Activated naive CD4-positive, alpha-beta T cell treated with anti-CD3 and anti-CD28 coated beads, Interleukin-2, amount 50 U/mL, for 72 hours (primary cell): Measurements from ENCODE around the gene NT5DC3. TPM values are rescaled to one million over a fixed set of nuclear protein-coding genes. Genes with fewer than 3 reads are reported as not detected.
A peak's percentile ranks its signal among the peaks of the same experiment; 100 is the strongest.

ENCODE experiments used
- ATAC-seq, 2 donors: fragments of 150-1000 bp; cut with Tn5 transposase; 2 replicates each; pipeline ENCODE4 v1.10.0; 2021; ENCODE audit warnings: mild to moderate bottlenecking in 2 of 2, moderate library complexity in 2 of 2
- DNase-seq, 2 donors: peaks; one replicate each; pipeline ENCODE4 v3.0.0; 2021 to 2022; ENCODE audit warnings: low spot score in 2 of 2
- H3K27ac Mint-ChIP-seq, 2 donors: one replicate each; pipeline ENCODE4 v1.8.0; 2022; ENCODE audit warnings: mild to moderate bottlenecking in 2 of 2, mixed read lengths in 2 of 2
- H3K36me3 Mint-ChIP-seq, 2 donors: one replicate each; pipeline ENCODE4 v1.8.0; 2022; ENCODE audit warnings: mixed read lengths in 2 of 2
- H3K9me3 Mint-ChIP-seq, 2 donors: one replicate each; pipeline ENCODE4 v1.8.0; 2022; ENCODE audit warnings: mixed read lengths in 2 of 2
- total RNA-seq, 2 donors: library from RNA; stranded (reverse); gene quantifications; one replicate each; pipeline ENCODE4 v1.2.3, GENCODE V29; 2022

NT5DC3 gene
- total RNA-seq, 2 donors from 2014 or later = 5.4 to 6.7 TPM

GRCh38 chr12:103807561-103808238, 33.3 kb downstream of the NT5DC3 start:
- ATAC-seq (no peak), DNase-seq (no peak)
- Mint-ChIP-seq H3K9me3 (no peaks in the 10 kb centered on the region), H3K27ac (no peak overlapping the region), H3K36me3 (peaks cover 6 to 10% of the 10 kb centered on the region in 2 donors)

DNA sequence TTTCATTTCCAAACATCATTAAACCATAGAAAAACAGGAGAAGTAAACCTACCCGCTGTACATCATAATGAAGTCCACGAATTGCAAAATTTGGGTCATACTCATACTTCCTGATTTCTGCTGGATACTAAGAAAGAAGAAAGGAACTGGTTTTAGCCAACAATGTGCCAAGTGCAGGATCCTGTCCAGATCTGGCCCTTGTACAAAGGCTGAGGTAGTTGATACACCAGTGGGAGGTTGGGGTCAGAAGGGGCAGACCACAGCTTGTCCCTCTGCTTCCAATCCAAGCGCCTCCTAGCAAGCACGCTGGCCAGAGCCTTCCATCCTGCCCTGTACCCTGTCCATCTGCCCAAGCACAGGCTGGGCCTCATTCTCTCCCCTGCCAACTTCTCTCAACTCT, 34.2 kb downstream of the NT5DC3 start:
- H3K36me3 Mint-ChIP-seq = peaks cover 6 to 19% of the 10 kb centered on the region in 2 donors
- ATAC-seq = no peak
- peak overlapping the region in 1 of 2 donors; percentile 7 for H3K27ac Mint-ChIP-seq
- no peak for DNase-seq
- no peaks in the 10 kb centered on the region for H3K9me3 Mint-ChIP-seq

DNA sequence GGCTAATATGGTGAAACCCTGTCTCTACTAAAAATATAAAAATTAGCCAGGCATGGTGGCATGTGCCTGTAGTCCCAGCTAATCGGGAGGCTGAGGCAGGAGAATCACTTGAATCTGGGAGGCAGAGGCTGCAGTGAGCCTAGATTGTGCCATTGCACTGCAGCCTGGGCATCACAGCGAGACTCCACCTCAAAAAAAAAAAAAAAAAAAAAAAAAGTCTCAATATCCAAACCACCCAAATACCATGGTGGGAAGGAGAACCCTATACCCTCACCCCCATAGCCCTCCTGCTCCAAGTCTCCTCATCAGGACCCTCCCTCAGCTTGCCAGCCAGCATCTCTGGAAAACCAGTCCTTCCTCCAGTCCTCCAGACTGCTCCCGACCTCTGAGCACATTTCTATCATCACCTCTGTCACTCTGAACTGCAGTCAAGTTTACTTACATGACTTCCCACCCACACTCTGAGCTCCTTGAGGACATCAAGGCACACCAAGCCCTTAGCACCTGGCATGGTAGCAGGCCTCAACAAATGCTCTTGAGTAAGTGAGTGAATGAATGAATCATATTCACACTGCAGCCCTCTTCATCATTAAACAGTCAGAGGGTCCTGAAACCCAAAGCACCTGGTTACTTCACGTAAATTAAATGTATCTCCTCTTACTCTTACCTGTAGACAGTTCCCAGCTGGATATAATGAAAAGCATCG, 35.2 kb downstream of the NT5DC3 start:
- H3K9me3 Mint-ChIP-seq = no peaks in the 10 kb centered on the region
- H3K27ac Mint-ChIP-seq = no peak overlapping the region
- no peak for ATAC-seq
- DNase-seq = no peak
- peaks cover 6 to 19% of the 10 kb centered on the region in 2 donors for H3K36me3 Mint-ChIP-seq

- Mint-ChIP-seq H3K36me3 (peaks cover 12 to 21% of the 10 kb centered on the region in 2 donors), H3K9me3 (no peaks in the 10 kb centered on the region), H3K27ac (peak overlapping the region in 1 of 2 donors; percentile 7)
- DNase-seq (no peak), ATAC-seq (no peak)
These were observed 37.2 kb downstream of the NT5DC3 start for GRCh38 chr12:103803847-103804246.

- Mint-ChIP-seq H3K9me3 (no peaks in the 10 kb centered on the region), H3K27ac (no peak overlapping the region), H3K36me3 (peaks cover 12 to 21% of the 10 kb centered on the region in 2 donors)
- ATAC-seq (no peak), DNase-seq (no peak)
These were observed 38.5 kb downstream of the NT5DC3 start for GRCh38 chr12:103802586-103802886.

DNA sequence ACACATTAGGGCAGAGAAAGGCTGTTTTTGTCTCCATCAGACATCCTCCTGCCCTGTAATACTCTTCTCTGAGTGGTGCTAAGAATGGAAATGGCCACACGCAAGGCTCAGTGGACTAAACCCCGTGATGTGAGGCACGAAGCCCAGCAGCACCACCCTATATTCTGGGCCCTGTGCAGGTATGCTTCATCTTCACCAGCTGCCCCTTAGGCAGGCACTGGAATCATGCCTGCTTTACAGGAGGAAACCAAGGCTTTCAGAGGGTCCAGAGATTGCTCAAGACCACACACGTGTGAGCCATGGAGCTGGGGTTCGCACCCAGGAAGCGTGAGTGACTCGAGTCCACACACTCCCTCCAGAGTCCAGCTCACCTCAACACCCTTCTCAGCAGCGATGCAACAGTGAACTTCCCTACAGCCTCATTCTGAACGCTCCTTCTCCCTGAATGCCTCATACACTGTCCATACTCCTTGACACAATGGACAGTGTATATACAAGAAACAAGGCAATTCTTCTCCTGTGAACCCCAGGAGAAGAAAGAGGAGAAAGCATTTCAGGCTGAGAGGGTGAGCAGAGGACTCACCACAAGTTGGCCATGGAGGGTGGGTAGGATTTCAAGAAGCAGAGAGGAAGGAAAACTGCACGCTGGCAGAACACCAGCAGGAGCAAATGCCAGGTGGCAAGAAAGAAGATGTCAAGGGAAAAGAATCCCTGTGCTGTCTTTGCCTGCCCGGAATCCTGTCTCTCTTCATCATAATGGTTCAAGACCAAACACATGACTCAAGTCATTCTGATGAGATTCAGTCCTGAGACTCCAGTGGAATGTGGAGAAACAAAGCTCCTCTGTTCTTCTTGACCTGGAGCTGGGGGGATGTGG, 39.1 kb downstream of the NT5DC3 start:
- Mint-ChIP-seq H3K9me3 (no peaks in the 10 kb centered on the region), H3K36me3 (peaks cover 12 to 21% of the 10 kb centered on the region in 2 donors), H3K27ac (peak overlapping the region in 1 of 2 donors; percentile 45)
- ATAC-seq (no peak), DNase-seq (no peak)

GRCh38 chr12:103799857-103800771, 40.9 kb downstream of the NT5DC3 start:
- Mint-ChIP-seq H3K9me3 (no peaks in the 10 kb centered on the region), H3K36me3 (peaks cover 6 to 25% of the 10 kb centered on the region in 2 donors), H3K27ac (peak overlapping the region in 1 of 2 donors; percentile 57)
- no peak for ATAC-seq
- DNase-seq = no peak

DNA sequence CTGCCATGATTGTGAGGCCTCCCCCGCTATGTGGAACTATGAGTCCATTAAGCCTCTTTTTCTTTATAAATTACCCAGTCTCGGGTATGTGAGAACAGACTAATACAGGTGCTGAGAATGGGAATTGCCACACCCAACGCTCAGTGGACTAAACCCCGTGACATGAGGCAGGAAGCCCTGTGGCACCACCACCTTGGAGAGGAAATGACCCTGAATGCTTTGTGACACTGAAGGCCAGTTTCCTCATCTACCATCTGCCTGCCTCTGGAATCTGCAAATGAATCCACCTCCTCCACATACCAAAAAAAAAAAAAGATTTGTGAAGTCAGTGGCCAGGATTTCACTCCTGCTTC, 41.6 kb downstream of the NT5DC3 start:
- DNase-seq = no peak
- no peak for ATAC-seq
- H3K36me3 Mint-ChIP-seq = peaks cover 6 to 25% of the 10 kb centered on the region in 2 donors
- no peak overlapping the region for H3K27ac Mint-ChIP-seq
- no peaks in the 10 kb centered on the region for H3K9me3 Mint-ChIP-seq

GRCh38 chr12:103798586-103798985, 42.4 kb downstream of the NT5DC3 start:
- DNase-seq = no peak
- H3K27ac Mint-ChIP-seq = peak overlapping the region in 1 of 2 donors; percentile 38

DNA sequence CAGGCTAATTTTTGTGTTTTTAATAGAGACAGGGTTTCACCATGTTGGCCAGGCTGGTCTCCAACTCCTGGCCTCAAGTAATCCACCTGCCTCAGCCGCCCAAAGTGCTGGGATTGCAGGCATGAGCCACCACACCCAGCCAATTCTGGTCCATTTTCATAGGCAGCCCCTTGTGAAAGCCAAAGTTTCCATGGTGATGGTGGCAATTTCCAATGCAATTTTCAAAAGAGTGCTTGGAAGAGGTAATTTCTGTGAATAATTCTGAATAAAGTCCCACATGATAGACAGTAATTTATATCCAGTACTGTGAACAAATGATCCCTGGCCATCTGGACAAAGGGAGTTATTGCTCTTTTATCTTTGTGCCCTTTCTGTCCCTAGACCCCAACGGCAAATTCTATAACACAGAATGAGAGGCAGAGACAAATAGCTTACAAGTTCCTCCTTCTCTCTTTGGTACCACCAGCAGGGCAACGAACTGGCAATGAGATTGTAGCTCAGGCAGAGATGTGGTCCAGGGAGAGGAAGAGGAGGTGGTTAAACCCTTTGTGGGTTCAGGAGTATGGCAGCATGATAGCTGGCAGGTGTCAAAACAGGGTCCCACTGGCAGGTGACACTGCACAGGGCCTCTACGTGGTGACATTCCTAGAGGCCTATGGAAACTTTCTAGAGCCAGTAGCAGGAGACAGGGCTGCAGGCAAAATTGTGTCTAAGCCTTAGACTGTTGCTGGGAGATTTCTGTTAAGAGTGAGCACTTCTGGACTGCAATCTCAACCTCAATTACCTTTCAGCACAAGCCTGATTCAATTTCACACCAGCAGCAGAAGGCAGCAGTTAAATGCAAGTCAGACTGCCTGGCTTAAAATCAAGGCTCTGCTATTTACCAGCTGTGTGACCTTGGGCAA, 46.5 kb downstream of the NT5DC3 start:
- no peaks in the 10 kb centered on the region for H3K9me3 Mint-ChIP-seq
- H3K27ac Mint-ChIP-seq = no peak overlapping the region
- ATAC-seq (no peak), DNase-seq (no peak)
- H3K36me3 Mint-ChIP-seq = peaks cover 0 to 14% of the 10 kb centered on the region in 2 donors

More at GRCh38 chr12:103798586-103798985, 42.4 kb downstream of the NT5DC3 start:
- ATAC-seq = no peak
- Mint-ChIP-seq H3K36me3 (peaks cover 6 to 21% of the 10 kb centered on the region in 2 donors), H3K9me3 (no peaks in the 10 kb centered on the region)

DNA sequence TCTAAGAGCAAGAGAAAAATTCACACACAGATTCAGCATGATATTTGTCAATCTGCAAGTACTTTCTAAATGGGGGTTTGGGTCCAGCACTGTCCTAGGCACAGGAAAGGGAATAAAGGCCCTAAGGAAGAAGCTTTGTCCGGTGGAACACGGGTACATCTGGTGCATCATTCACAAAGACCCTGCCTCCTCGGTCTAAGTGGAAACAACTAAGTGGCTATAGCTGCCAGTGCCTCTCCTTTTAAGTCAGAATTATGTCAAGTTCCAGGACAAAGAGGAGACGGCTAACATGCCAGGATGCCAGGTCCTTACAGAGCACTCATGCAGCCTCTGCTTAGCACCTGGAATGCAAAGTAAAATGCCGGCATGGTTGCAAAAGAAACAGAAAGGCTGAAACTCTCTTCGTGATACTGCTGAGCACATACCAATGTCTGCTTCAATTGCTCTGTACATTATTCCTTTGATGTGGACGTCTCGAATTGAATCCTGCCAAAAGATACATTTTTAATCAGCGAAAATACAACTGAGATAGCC, 47.5 kb downstream of the NT5DC3 start:
- peaks cover 0 to 14% of the 10 kb centered on the region in 2 donors for H3K36me3 Mint-ChIP-seq
- DNase-seq = no peak

DNA sequence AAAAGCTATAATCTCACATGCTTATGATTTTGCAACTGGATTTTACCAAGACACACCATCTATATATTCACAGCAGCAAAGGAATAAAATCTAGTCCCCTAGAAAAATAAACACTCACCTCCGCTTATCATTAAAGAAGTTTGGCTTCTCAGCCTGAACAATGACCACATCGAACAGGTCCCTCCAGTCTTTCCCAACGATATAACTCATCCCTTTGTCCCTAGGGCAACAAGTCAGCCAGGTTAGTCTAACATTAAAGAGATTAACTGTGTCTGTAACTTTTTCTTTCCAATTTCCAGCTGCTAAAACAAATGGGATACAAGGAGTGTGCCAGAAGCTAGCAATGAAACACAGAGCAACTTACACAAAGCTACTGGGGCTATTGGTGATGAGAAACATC, 48.0 kb downstream of the NT5DC3 start:
- no peak for DNase-seq
- Mint-ChIP-seq H3K9me3 (no peaks in the 10 kb centered on the region), H3K27ac (no peak overlapping the region), H3K36me3 (peaks cover 0 to 14% of the 10 kb centered on the region in 2 donors)
- ATAC-seq = no peak

More for the DNA sequence above, 47.5 kb downstream of the NT5DC3 start:
- no peaks in the 10 kb centered on the region for H3K9me3 Mint-ChIP-seq
- ATAC-seq = no peak
- no peak overlapping the region for H3K27ac Mint-ChIP-seq

- DNase-seq (no peak), ATAC-seq (no peak)
- H3K9me3 Mint-ChIP-seq = no peaks in the 10 kb centered on the region
- no peak overlapping the region for H3K27ac Mint-ChIP-seq
- peaks cover 0 to 9% of the 10 kb centered on the region in 2 donors for H3K36me3 Mint-ChIP-seq
These were observed 49.6 kb downstream of the NT5DC3 start for GRCh38 chr12:103791350-103791920.

DNA sequence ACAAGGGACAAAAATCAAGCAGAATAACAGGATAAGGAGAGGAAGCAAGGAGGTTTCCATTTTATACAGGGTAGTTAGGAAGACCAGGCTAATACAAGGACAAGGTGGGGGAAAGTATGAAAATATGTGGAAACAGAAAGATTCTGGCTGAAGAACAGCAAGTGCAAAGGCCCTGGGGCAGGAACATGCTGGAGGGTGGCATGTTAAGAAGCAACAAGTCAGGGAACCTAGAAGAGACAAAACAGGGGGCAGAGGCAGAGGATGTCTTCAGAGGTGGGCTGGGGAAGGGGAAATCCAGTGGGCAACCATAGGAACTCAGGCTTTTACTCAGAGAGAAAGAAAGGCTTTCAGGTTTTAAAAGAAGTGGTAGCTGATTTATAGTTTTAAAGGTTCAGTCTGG, 54.8 kb downstream of the NT5DC3 start:
- DNase-seq = no peak
- Mint-ChIP-seq H3K36me3 (peaks cover 0 to 19% of the 10 kb centered on the region in 2 donors), H3K9me3 (no peaks in the 10 kb centered on the region), H3K27ac (peak overlapping the region in 1 of 2 donors; percentile 19)
- no peak for ATAC-seq
